Stimulated activated memory B cell treated with anti-CD40 and anti-IgM and Interleukin-4, amounts not matched to agents 10 μg/mL and 1 μg/mL and 100 μg/mL, for 72 hours (primary cell): ENCODE data around the gene LPAR1.
"Not testable (repeated sequence)": the region's sequence is repeated elsewhere in the genome, so short reads cannot be mapped to it uniquely, and the experiment has no call there.

ENCODE experiments used
- ATAC-seq: fragments of 150-1000 bp; cut with Tn5 transposase; 2 replicates; pipeline ENCODE4 v1.10.0; 2021
- H3K27ac Mint-ChIP-seq: one replicate; pipeline ENCODE4 v1.8.0; 2022; ENCODE audit warnings: mild to moderate bottlenecking, mixed read lengths
- H3K27me3 Mint-ChIP-seq: one replicate; pipeline ENCODE4 v1.8.0; 2022; ENCODE audit warnings: mixed read lengths
- H3K36me3 Mint-ChIP-seq: one replicate; pipeline ENCODE4 v1.8.0; 2022; ENCODE audit warnings: mixed read lengths
- H3K4me1 Mint-ChIP-seq: one replicate; pipeline ENCODE4 v1.8.0; 2022; ENCODE audit warnings: mixed read lengths
- H3K4me3 Mint-ChIP-seq: one replicate; pipeline ENCODE4 v1.8.0; 2022; ENCODE audit warnings: mild to moderate bottlenecking, moderate library complexity, mixed read lengths
- H3K9me3 Mint-ChIP-seq: one replicate; pipeline ENCODE4 v1.8.0; 2022; ENCODE audit warnings: mixed read lengths

The LPAR1 gene

DNA sequence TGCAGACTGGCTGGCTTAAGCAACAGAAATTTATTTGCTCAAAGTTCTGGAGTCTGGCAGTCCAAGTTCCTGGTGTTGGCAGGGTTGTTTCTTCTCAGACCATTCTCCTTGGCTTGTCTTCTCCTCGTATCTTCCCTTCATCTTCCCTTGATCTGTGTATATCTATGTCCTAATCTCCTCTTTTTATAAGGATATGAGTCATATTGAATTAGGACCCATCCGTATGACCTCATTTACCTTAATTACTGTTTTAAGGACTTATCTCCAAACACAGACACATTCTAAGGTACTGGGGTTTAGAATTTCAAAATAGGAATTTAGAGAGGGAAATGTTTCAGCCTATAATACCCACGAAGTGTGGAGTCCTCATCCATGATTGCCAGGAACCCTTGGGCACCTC lies 13.1 kb upstream of the LPAR1 start:
- Mint-ChIP-seq H3K9me3 (peaks cover 2% of the 10 kb centered on the region), H3K4me1 (no peaks in the 10 kb centered on the region), H3K27me3 (no peaks in the 10 kb centered on the region), H3K4me3 (no peak overlapping the region), H3K27ac (no peak overlapping the region), H3K36me3 (no peaks in the 10 kb centered on the region)
- no peak for ATAC-seq

DNA sequence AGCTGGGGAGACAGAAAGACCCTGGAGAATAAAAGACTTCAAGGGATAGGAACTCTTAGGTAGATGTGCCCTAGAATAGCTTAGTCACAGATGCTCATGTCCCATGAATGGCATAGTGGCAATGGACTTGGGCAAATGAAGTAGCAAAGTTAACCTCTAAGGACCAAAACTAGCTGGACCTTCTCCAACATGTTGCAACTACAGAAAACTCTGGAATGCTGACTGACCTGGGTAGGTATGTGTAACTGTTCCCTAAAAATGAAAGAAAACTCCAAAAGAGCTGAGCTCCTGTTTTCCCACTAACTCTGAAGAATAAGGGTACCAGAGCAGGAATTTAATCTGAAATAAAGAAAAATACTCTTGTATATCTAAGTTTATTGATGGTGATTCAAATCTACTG lies 12.5 kb upstream of the LPAR1 start:
- Mint-ChIP-seq H3K4me1 (no peaks in the 10 kb centered on the region), H3K9me3 (peaks cover 2% of the 10 kb centered on the region), H3K27ac (no peak overlapping the region), H3K4me3 (no peak overlapping the region), H3K27me3 (no peaks in the 10 kb centered on the region), H3K36me3 (no peaks in the 10 kb centered on the region)
- ATAC-seq, result no peak

DNA sequence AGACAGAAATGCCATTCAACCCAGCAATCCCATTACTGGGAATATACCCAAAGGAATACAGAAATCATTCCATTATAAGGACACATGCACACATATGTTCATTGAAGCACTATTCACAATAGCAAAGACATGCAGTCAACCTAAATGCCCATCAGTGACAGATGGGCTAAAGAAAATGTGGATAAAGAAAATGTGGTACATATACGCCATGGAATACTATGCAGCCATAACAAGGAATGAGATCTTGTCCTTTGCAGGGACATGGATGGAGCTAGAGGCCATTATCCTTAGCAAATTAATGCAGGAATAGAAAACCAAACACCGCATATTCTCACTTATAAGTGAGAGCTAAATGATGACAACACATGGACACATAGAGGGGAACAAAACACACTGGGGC lies 9.0 kb upstream of the LPAR1 start:
- H3K36me3 Mint-ChIP-seq, H3K4me3 Mint-ChIP-seq, H3K27me3 Mint-ChIP-seq, H3K4me1 Mint-ChIP-seq, ATAC-seq, H3K9me3 Mint-ChIP-seq, H3K27ac Mint-ChIP-seq: not testable (repeated sequence)

DNA sequence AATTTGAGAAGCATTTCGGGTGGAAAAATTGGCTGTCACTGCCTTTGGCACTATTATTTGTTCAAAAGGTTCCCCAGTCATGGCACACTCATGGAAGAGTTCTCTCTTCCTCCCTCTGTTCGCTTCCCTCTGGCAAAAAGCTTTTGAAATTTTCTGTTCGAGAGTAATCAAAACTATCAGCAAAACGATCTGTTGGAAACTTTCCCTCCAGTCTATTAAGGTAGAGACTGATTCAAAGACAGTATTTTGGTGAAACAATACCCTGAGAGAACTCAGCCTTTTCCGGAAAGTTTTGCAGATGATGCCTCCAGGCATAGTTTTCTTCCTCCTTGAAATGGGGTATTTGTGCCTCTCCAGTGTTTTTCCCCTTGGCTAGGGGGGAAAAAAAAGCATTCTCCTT lies 3.6 kb upstream of the LPAR1 start:
- Mint-ChIP-seq H3K36me3 (peaks cover 4% of the 10 kb centered on the region), H3K9me3 (no peaks in the 10 kb centered on the region), H3K4me3 (no peak overlapping the region), H3K4me1 (peaks cover 14% of the 10 kb centered on the region), H3K27ac (no peak overlapping the region), H3K27me3 (peaks cover 21% of the 10 kb centered on the region)
- no peak for ATAC-seq

DNA sequence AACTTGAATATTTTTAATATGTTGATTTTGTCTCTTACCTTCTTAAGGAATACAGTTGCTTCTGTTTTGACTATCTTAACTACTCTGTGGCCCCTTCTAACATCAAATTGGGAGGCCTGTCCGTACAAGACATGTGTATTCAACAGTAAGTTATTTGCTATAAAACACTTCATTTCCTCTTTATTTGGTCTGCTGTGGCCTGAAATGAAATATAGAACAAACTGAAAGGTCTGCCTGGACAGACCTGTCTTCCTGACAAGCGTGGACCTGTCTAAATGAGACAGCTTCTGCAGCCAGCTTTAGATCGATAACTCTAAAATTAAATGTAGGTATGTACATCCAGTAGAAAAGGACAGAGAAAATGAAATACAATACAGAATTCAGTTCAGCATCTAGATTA lies 2.2 kb upstream of the LPAR1 start:
- no peak overlapping the region for H3K27ac Mint-ChIP-seq
- peaks cover 4% of the 10 kb centered on the region for H3K36me3 Mint-ChIP-seq

DNA sequence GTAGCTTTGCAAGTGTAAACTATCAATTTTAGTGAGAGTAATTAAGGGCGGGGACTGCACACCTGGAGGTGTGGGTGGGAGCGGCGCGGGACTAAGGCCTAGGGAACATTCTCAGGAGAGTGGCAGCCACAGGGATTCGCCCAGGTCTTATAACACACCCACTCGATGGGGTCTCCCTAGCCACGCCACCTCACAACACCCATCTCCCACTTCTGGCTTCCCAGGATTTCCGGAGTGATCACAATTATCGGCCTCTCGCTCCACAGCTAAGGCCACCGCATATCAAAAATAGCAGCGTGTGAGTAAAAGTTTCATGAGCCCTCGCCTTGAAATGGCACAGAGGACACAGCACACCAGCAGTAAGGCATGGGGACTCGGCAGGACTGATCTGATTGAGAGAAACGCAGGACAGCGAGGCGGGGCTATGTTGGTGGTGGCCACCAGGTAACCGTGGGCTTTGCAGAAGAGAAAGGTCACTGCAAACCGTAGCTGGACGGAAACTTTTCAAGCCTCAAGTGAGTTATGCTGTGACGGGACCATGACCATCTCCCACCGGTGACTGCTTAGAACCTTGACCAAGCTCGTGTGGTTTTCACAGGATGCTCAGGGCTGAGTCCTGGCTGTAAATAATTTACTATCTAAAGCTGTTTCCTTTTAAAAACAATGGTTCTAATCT lies 1.1 kb upstream of the LPAR1 start:
- peak; percentile 22 for ATAC-seq
- Mint-ChIP-seq H3K9me3 (no peaks in the 10 kb centered on the region), H3K27me3 (peaks cover 46% of the 10 kb centered on the region), H3K4me1 (peaks cover 15% of the 10 kb centered on the region), H3K4me3 (peak overlapping the region; percentile 48), H3K36me3 (peaks cover 4% of the 10 kb centered on the region), H3K27ac (no peak overlapping the region)

More for the DNA sequence above, 2.2 kb upstream of the LPAR1 start:
- H3K4me1 Mint-ChIP-seq, result peaks cover 15% of the 10 kb centered on the region
- H3K9me3 Mint-ChIP-seq, result no peaks in the 10 kb centered on the region
- no peak overlapping the region for H3K4me3 Mint-ChIP-seq
- H3K27me3 Mint-ChIP-seq, result peaks cover 35% of the 10 kb centered on the region
- no peak for ATAC-seq

DNA sequence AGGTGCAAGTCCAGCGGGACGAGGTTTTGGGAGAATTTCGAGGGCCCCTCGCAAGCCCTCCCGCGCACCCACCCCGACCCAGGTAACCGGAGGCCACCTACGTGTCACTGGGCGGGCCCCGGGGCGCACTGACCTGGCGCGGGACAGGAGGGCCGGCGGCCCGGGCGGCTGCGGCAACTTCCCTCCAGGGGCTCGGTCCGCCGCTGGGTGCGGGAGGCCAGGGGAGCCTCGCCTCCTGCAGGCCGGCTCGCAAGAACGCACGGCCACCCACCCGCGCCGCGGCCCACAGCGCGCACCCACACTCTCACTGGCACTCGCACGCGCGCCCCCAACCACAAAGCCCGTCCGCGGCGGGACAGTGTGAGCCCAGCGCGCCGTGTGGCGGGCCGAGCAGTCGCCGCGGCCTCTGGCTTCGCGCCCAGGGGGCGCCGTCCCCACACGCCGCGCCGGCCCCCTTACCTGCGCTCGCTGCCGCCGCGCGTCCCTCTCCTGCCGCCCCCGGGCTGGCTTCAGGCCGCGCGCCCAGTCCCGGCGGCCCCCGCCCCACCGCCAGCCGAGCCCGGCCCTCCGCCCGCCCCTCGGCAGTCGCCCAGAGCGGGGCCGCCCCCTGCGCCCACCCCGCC lies 451 bp downstream of the LPAR1 start:
- peaks cover 4% of the 10 kb centered on the region for H3K36me3 Mint-ChIP-seq
- no peaks in the 10 kb centered on the region for H3K9me3 Mint-ChIP-seq
- H3K4me3 Mint-ChIP-seq, result no peak overlapping the region
- ATAC-seq, result peak; percentile 32
- H3K27ac Mint-ChIP-seq, result no peak overlapping the region
- peaks cover 15% of the 10 kb centered on the region for H3K4me1 Mint-ChIP-seq
- peaks cover 56% of the 10 kb centered on the region for H3K27me3 Mint-ChIP-seq

DNA sequence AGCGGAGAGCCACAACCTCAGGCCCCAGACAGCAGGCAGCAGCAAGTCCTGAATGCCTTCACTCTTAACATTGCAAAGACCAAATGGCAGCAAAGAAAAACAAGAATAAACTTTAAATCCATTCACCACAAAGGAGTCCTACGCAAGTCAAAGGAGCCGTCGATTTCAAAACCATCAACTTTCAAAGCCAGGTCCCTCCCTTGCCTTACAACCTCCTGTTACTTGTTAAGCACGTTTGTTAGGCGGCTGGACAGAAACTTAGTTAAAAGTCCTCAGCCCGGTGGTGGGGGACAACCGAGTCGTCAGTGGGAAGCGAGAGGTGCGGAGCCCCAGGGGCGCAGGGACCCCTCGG lies 938 bp downstream of the LPAR1 start:
- Mint-ChIP-seq H3K4me3 (no peak overlapping the region), H3K27ac (no peak overlapping the region), H3K36me3 (peaks cover 4% of the 10 kb centered on the region), H3K27me3 (peaks cover 56% of the 10 kb centered on the region), H3K4me1 (peaks cover 15% of the 10 kb centered on the region), H3K9me3 (no peaks in the 10 kb centered on the region)
- ATAC-seq, result no peak

DNA sequence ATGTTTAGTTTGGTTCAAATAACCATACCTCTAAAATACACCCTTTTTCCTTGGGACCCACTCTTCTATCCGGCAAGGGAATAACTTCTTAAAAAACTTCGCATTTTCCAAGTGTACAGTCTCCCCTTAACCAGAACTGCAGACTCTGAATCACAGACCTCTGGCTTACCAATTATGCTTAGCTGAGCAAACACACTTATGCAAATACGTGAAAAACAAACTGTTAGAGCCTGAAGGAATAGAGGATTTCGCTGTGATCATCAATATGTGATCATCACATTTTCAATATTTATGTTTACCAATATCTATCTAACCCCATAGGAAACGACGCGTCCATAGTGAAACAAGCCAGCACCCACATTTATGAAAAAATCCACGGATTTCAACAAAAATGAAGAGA lies 1.3 kb downstream of the LPAR1 start:
- Mint-ChIP-seq H3K27ac (no peak overlapping the region), H3K4me3 (no peak overlapping the region), H3K4me1 (peaks cover 15% of the 10 kb centered on the region), H3K36me3 (peaks cover 4% of the 10 kb centered on the region), H3K27me3 (peaks cover 56% of the 10 kb centered on the region), H3K9me3 (no peaks in the 10 kb centered on the region)
- ATAC-seq, result no peak

DNA sequence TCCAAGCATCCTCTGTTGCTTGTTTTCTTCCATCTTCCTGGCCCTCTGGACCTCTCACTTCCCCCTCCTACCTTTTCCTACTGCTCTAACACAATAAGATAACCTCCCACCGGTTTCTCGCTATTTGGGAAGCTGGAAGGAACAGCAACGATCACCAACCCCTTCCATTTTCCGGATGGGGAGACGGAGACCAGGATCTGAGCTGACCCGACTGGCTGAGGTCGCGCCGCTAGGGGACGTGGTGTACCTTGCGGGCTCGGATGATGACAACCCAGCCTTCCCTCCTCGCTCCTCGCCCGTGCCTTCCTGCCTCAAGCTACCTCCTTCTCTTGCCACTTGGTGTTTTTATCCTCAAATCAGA lies 1.9 kb downstream of the LPAR1 start:
- Mint-ChIP-seq H3K36me3 (peaks cover 4% of the 10 kb centered on the region), H3K27ac (no peak overlapping the region), H3K4me3 (no peak overlapping the region), H3K9me3 (no peaks in the 10 kb centered on the region), H3K27me3 (peaks cover 56% of the 10 kb centered on the region), H3K4me1 (peaks cover 15% of the 10 kb centered on the region)
- ATAC-seq, result no peak

DNA sequence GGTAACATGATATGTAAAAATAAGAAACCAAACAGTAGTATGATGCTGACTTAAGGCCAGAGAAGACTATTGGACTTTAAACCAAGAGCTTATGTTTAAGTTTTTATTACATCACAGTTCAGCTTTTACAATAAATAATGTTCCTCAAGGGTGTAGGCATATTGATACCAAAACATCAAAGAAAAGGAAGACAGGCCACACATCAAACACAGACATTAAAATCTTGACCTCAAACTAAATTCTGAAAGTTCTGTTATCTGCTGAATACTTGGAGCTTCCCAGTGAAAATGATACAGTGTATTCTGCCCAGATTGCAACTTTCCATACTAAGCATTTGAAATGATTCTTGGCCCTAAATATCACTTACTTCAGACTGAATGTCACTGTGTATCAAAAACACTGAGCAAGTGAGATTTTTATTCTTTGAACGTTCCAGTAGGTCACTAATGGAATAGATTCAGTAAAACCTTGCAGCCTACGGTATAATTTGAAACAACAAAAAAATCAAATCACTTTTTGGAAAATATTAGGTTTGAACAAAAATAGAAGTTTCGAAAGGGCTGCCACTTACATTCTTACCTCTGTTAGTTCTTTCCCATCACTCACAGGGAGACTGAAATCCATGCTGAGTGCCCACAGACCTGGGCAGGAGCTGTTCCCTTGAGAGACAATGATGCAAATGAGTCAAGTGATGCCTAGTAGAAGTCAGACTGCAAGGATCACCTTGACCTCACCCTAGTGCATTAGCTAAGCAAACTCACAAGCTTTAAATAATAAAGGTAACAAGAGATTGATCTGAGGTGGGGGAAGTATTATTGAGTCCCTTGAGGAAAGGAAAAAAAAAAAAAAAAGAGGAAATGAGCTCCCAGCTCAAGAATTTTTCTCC lies 2.5 kb downstream of the LPAR1 start:
- H3K27me3 Mint-ChIP-seq, result peaks cover 56% of the 10 kb centered on the region
- ATAC-seq, result no peak
- H3K27ac Mint-ChIP-seq, result no peak overlapping the region
- H3K36me3 Mint-ChIP-seq, result peaks cover 4% of the 10 kb centered on the region
- H3K4me1 Mint-ChIP-seq, result peaks cover 15% of the 10 kb centered on the region
- no peak overlapping the region for H3K4me3 Mint-ChIP-seq
- H3K9me3 Mint-ChIP-seq, result no peaks in the 10 kb centered on the region

DNA sequence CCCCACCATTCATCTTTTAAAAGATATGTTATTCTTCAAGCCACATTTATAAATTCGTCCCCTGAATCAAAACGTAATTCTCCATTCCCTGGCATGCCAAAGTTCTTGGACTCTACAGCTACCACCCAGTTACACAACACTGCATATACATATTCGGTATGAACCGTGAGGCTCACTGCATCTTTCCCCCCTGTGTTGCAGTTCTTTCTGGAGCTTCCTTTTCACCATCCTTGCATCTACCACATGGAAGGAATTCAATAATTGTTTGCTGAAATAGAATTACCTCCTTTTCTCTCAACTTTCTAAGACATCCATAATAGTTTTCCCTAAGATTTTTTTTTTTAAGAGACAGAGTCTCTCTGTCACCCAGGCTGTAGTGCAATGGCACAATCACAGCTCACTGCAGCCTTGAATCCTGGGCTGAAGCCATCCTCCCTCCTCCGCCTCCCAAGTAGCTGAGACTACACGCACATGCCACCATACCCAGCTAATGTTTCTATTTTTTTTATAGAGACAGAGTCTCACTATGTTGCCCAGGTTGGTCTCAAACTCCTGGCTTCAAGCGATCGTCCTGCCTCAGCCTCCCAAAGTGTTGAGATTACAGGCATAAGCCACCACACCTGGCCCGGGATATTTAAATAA lies 3.3 kb downstream of the LPAR1 start:
- H3K4me1 Mint-ChIP-seq, result peaks cover 15% of the 10 kb centered on the region
- no peak overlapping the region for H3K27ac Mint-ChIP-seq
- H3K27me3 Mint-ChIP-seq, result peaks cover 56% of the 10 kb centered on the region
- ATAC-seq, result no peak
- no peaks in the 10 kb centered on the region for H3K9me3 Mint-ChIP-seq
- peaks cover 4% of the 10 kb centered on the region for H3K36me3 Mint-ChIP-seq
- no peak overlapping the region for H3K4me3 Mint-ChIP-seq

DNA sequence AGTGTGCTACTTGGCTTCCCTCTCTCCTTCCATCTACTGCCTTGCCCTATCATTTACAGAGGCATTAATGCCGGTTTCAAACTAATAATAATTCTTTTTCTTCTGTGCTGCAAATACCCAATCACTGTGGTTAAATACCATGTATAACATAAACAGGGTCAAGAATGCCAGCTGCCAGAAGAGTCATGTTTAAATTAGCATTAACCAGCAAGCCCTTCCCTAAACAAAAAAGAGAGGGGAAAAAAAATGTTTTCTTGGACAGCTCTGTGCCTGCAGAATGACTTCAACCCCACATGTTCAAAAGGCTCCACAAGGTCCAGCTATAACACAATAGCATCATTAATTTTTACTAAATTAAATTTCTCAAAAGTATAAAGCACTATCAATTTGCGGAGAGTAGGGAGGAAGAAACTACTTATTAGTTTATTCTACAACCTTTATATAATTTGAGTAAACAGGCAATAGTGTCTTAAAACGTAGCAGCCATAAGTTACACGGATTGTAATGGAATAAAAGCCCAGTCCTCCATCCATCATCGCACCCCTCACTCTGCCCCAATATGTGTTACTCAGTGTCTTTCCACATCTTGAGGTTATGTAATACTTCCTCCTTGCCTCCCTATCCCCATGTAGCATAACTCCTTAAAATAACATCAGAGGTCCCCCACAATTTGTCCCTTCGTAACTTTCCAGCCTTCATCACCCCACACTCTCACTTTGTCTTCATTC lies 3.9 kb downstream of the LPAR1 start:
- Mint-ChIP-seq H3K4me1 (peaks cover 15% of the 10 kb centered on the region), H3K36me3 (peaks cover 4% of the 10 kb centered on the region), H3K4me3 (no peak overlapping the region), H3K27ac (no peak overlapping the region), H3K9me3 (no peaks in the 10 kb centered on the region), H3K27me3 (peaks cover 53% of the 10 kb centered on the region)
- no peak for ATAC-seq

DNA sequence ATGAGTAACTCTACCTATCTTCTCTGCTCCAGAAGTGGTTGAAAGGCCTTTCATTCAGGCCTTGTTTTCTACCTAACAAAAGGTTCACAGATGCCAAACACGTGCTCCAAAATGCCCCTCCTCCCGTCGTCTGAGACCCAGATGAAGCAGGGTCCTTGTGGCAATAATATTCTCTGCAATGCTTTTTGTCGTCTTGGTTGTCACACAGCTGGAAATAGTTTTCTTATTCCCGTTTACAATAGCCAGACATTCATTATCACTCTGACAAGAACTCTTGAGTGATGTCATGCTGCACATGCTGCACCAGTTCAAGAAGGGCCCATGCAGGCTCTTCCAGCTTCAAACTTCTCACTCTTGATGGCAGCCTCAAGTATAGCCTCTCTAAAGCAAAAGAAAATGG lies 7.8 kb downstream of the LPAR1 start:
- ATAC-seq, result no peak
- Mint-ChIP-seq H3K4me1 (no peaks in the 10 kb centered on the region), H3K9me3 (no peaks in the 10 kb centered on the region), H3K4me3 (no peak overlapping the region), H3K27ac (no peak overlapping the region), H3K36me3 (no peaks in the 10 kb centered on the region), H3K27me3 (peaks cover 22% of the 10 kb centered on the region)

DNA sequence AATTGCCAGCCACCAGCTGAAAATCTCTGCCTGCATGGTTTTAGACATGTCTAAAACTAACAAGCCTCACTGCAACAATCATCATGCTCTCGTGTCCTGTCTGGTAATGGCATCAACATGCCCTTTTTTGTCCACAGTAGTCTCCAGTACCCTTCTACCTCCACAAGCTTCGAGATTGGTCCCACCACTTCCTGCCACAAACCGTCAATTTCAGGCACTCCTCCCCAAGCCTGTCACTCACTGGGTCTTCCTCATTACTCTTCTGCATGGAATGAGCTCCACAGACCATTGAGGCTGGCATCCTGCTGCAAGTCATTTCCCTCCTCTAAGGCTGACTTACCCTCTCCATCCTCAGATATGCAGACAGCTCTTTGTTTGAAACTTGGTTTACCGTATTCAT lies 9.0 kb downstream of the LPAR1 start:
- Mint-ChIP-seq H3K4me1 (no peaks in the 10 kb centered on the region), H3K36me3 (no peaks in the 10 kb centered on the region), H3K9me3 (no peaks in the 10 kb centered on the region), H3K27ac (no peak overlapping the region), H3K27me3 (peaks cover 9% of the 10 kb centered on the region), H3K4me3 (no peak overlapping the region)
- no peak for ATAC-seq
